WTC11 (cell line): ENCODE results near the gene SCD5. TPM values are rescaled to one million over a fixed set of nuclear protein-coding genes. Genes with fewer than 3 reads are reported as not detected.

Experiments
- ATAC-seq: fragments of 200-7000 bp; cut with Tn5 transposase; 2 replicates; pipeline ENCODE4 v1.10.0; 2021; ENCODE audit warnings: mild to moderate bottlenecking, moderate library complexity
- CTCF ChIA-PET: fragments of 300-600 bp; sonication (Branson Sonifier 250); formaldehyde crosslinking; loops from one replicate; lab custom pipeline; 2021; ENCODE audit warnings: antibody characterized with exemption; lab: Charles Lee
- POLR2A ChIA-PET: fragments of 350-600 bp; sonication (Branson Sonifier 250); formaldehyde crosslinking; loops from one replicate; lab custom pipeline; 2021; ENCODE audit warnings: antibody characterized with exemption; lab: Charles Lee
- DNase-seq: peaks from one replicate; pipeline ENCODE4 v3.0.0; 2021; ENCODE audit warnings: low spot score
- H3K27ac Mint-ChIP-seq: 2 replicates; pipeline ENCODE4 v1.8.0; 2021; ENCODE audit warnings: mixed read lengths
- H3K27me3 Mint-ChIP-seq: 2 replicates; pipeline ENCODE4 v1.8.0; 2021; ENCODE audit warnings: low read depth, mild to moderate bottlenecking, moderate library complexity, mixed read lengths
- H3K36me3 Mint-ChIP-seq: 2 replicates; pipeline ENCODE4 v1.8.0; 2021; ENCODE audit warnings: mixed read lengths
- H3K4me1 Mint-ChIP-seq: 2 replicates; pipeline ENCODE4 v1.8.0; 2022; ENCODE audit warnings: mixed read lengths
- H3K4me3 Mint-ChIP-seq: 2 replicates; pipeline ENCODE4 v1.8.0; 2021; ENCODE audit warnings: mild to moderate bottlenecking, moderate library complexity, mixed read lengths
- H3K9me3 Mint-ChIP-seq: 2 replicates; pipeline ENCODE4 v1.8.0; 2021; ENCODE audit warnings: mixed read lengths
- ETV6 ChIP-seq: sonication (generic); formaldehyde crosslinking; IDR thresholded peaks from 2 replicates; pipeline ENCODE4 v1.8.1; 2022; ENCODE audit warnings: mild to moderate bottlenecking, missing genetic modification reagents
- FOXP4 ChIP-seq: sonication (generic); formaldehyde crosslinking; IDR thresholded peaks from 2 replicates; pipeline ENCODE4 v1.8.0; 2022; ENCODE audit warnings: mild to moderate bottlenecking, missing genetic modification reagents
- KAT7 ChIP-seq: sonication (generic); formaldehyde crosslinking; IDR thresholded peaks from 2 replicates; pipeline ENCODE4 v1.8.1; 2023; ENCODE audit warnings: missing genetic modification reagents, mild to moderate bottlenecking, borderline replicate concordance
- MXD4 ChIP-seq: fragments of 250-450 bp; sonication (Bioruptor Pico); IDR thresholded peaks from 2 replicates; pipeline ENCODE4 v1.8.0; 2021; ENCODE audit warnings: mild to moderate bottlenecking, moderate library complexity, borderline replicate concordance
- NFATC4 ChIP-seq: fragments of 250-450 bp; sonication (Bioruptor Pico); IDR thresholded peaks from 2 replicates; pipeline ENCODE4 v1.9.0; 2021; ENCODE audit warnings: mild to moderate bottlenecking
- SMAD4 ChIP-seq: sonication (generic); formaldehyde crosslinking; IDR thresholded peaks from 2 replicates; pipeline ENCODE4 v1.8.0; 2022; ENCODE audit warnings: mild to moderate bottlenecking, missing genetic modification reagents
- ZNF138 ChIP-seq: sonication (generic); formaldehyde crosslinking; conservative IDR thresholded peaks from 2 replicates; pipeline ENCODE4 v1.8.1; 2022; ENCODE audit warnings: mild to moderate bottlenecking, moderate library complexity, missing genetic modification reagents
- ZNF232 ChIP-seq: sonication (generic); formaldehyde crosslinking; IDR thresholded peaks from 2 replicates; pipeline ENCODE4 v1.8.0; 2022; ENCODE audit warnings: mild to moderate bottlenecking, missing genetic modification reagents
- ZNF512 ChIP-seq: sonication (generic); formaldehyde crosslinking; IDR thresholded peaks from 2 replicates; pipeline ENCODE4 v1.8.1; 2022; ENCODE audit warnings: missing genetic modification reagents, borderline replicate concordance
- total RNA-seq: library from RNA; stranded (reverse); gene quantifications from 3 replicates; pipeline ENCODE4 v1.2.3, GENCODE V29; 2021
- TF ChIP-seq, protein P1 (sequence below): sonication (generic); formaldehyde crosslinking; IDR thresholded peaks from 2 replicates; pipeline ENCODE4 v1.8.1; 2023; ENCODE audit warnings: mild to moderate bottlenecking, missing genetic modification reagents, borderline replicate concordance
- TF ChIP-seq, protein P2 (sequence below): sonication (generic); formaldehyde crosslinking; IDR thresholded peaks from 2 replicates; pipeline ENCODE4 v1.8.1; 2023; ENCODE audit warnings: mild to moderate bottlenecking, moderate library complexity, missing genetic modification reagents

The SCD5 gene
- total RNA-seq, 1 experiment from 2014 or later: 6.3 TPM

DNA sequence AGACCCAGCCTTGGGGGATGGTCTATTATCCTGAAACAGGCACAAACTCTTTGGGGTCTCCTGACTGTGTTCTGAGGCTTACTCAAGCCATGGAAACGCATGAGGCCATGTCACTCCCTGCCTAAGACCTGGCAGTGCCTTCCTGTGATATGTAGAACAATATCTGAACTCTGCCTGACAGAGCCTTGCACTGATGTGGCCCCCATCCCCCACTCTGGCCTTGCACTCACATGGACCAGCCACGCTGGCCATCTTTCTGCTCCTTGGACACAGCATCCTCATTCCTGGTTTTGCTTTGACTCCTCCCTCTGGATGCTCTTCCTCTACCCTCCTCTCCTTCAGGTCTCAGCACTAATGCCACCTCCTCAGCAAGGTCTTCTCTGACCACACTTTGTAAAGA, 100.2 kb downstream of the SCD5 start:
- POLR2A ChIA-PET: no interaction called here
- H3K4me1 Mint-ChIP-seq: peaks cover 28% of the 10 kb centered on the region
- H3K36me3 Mint-ChIP-seq: no peaks in the 10 kb centered on the region

GRCh38 chr4:82697561-82697960, 101.0 kb downstream of the SCD5 start:
- Mint-ChIP-seq H3K9me3 (no peaks in the 10 kb centered on the region), H3K4me3 (no peak overlapping the region)

More for the DNA sequence above, 100.2 kb downstream of the SCD5 start:
- no peaks in the 10 kb centered on the region; the same call in 1 of the 2 replicates for H3K27me3 Mint-ChIP-seq
- no peak for DNase-seq
- TF ChIP-seq SMAD4 (CRISPR knock-in tag) (no peak), ZNF138 (CRISPR knock-in tag) (no peak), NFATC4 (no peak), ZNF512 (no peak), ZNF232 (CRISPR knock-in tag) (no peak), KAT7 (CRISPR knock-in tag) (no peak), FOXP4 (CRISPR knock-in tag) (no peak)
- TF ChIP-seq, protein P1, sequence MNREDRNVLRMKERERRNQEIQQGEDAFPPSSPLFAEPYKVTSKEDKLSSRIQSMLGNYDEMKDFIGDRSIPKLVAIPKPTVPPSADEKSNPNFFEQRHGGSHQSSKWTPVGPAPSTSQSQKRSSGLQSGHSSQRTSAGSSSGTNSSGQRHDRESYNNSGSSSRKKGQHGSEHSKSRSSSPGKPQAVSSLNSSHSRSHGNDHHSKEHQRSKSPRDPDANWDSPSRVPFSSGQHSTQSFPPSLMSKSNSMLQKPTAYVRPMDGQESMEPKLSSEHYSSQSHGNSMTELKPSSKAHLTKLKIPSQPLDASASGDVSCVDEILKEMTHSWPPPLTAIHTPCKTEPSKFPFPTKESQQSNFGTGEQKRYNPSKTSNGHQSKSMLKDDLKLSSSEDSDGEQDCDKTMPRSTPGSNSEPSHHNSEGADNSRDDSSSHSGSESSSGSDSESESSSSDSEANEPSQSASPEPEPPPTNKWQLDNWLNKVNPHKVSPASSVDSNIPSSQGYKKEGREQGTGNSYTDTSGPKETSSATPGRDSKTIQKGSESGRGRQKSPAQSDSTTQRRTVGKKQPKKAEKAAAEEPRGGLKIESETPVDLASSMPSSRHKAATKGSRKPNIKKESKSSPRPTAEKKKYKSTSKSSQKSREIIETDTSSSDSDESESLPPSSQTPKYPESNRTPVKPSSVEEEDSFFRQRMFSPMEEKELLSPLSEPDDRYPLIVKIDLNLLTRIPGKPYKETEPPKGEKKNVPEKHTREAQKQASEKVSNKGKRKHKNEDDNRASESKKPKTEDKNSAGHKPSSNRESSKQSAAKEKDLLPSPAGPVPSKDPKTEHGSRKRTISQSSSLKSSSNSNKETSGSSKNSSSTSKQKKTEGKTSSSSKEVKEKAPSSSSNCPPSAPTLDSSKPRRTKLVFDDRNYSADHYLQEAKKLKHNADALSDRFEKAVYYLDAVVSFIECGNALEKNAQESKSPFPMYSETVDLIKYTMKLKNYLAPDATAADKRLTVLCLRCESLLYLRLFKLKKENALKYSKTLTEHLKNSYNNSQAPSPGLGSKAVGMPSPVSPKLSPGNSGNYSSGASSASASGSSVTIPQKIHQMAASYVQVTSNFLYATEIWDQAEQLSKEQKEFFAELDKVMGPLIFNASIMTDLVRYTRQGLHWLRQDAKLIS (CRISPR knock-in tag): no peak
- TF ChIP-seq, protein P2, sequence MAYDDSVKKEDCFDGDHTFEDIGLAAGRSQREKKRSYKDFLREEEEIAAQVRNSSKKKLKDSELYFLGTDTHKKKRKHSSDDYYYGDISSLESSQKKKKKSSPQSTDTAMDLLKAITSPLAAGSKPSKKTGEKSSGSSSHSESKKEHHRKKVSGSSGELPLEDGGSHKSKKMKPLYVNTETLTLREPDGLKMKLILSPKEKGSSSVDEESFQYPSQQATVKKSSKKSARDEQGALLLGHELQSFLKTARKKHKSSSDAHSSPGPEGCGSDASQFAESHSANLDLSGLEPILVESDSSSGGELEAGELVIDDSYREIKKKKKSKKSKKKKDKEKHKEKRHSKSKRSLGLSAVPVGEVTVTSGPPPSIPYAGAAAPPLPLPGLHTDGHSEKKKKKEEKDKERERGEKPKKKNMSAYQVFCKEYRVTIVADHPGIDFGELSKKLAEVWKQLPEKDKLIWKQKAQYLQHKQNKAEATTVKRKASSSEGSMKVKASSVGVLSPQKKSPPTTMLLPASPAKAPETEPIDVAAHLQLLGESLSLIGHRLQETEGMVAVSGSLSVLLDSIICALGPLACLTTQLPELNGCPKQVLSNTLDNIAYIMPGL (CRISPR knock-in tag): no peak
- TF ChIP-seq, all 79 proteins: peak for 0
- H3K4me3 Mint-ChIP-seq: no peak overlapping the region
- ATAC-seq: peak; percentile 23
- CTCF ChIA-PET: interaction anchor here (0.6 to 1.1 kb wide), 3 partner anchors 11 to 100 kb away, joined by 3 to 6 read pairs (median 3); partner anchors contain the start of gene SCD5
- no peak overlapping the region for H3K27ac Mint-ChIP-seq
- H3K9me3 Mint-ChIP-seq: no peaks in the 10 kb centered on the region

More at GRCh38 chr4:82697561-82697960, 101.0 kb downstream of the SCD5 start:
- Mint-ChIP-seq H3K4me1 (peaks cover 28% of the 10 kb centered on the region), H3K27me3 (no peaks in the 10 kb centered on the region; the same call in 1 of the 2 replicates), H3K36me3 (no peaks in the 10 kb centered on the region), H3K27ac (no peak overlapping the region)
- DNase-seq: no peak
- POLR2A ChIA-PET: no interaction called here
- TF ChIP-seq ZNF512 (no peak), FOXP4 (CRISPR knock-in tag) (no peak), MXD4 (no peak), ETV6 (CRISPR knock-in tag) (no peak)
- CTCF ChIA-PET: interaction anchor here (1.1 kb wide), 1 partner anchor 72 kb away, joined by 3 read pairs; no protein-coding TSS in a partner anchor
- peak; percentile 77 for ATAC-seq
